Sigmoid colon (tissue), 4 donors: Measurements from ENCODE around the gene SSR4.

ENCODE experiments used
- CTCF ChIP-seq, 4 experiments: fragments of 450-650 bp in 3 of 4; fragments of 200-600 bp in 1 of 4; IDR thresholded peaks; one replicate each; pipeline ENCODE4 v1.5.1; 2016 to 2019; ENCODE audit warnings: antibody characterized with exemption in 4 of 4, mild to moderate bottlenecking in 3 of 4, moderate library complexity in 2 of 4
- EP300 ChIP-seq, 4 donors: sonication (generic); formaldehyde crosslinking; IDR thresholded peaks; one replicate each; pipeline ENCODE4 v1.6.1; 2017; ENCODE audit warnings: antibody characterized with exemption in 4 of 4
- POLR2A ChIP-seq, 2 donors: fragments of 450-650 bp; IDR thresholded peaks; one replicate each; pipeline ENCODE4 v1.6.1; 2016; ENCODE audit warnings: antibody characterized with exemption in 2 of 2, mild to moderate bottlenecking in 2 of 2, moderate library complexity in 2 of 2

DNA sequence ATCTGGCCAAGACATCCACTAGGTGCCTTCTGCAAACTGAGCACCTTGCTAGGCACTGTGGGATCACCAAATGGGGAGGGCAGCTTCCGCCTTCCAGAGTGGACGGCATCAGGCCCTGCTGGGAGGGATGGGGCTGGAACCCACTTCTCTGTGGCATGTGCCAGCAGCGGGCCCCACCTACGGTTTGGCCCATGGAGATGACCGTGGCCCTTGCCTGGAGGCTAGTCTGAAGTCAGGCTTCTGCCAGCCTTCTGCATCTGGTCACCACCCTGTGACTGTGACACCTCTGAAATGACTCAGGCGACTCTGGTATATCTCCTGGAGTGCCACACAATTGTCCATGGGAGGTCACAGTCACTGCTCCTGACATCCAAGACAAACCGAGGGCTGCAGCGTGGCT is 7.2 kb downstream of the SSR4 start:
- TF ChIP-seq POLR2A (IDR thresholded peaks at IDR 0.05) (no peak), CTCF (IDR thresholded peaks at IDR 0.05) (no peak), EP300 (IDR thresholded peaks at IDR 0.05) (no peak)
